ENCODE data around the gene SLC39A3. TPM values are rescaled to one million over a fixed set of nuclear protein-coding genes. Genes with fewer than 3 reads are reported as not detected.

SLC39A3 gene
- total and polyA plus RNA-seq, 10 of the 15 experiments (the other 5 are each of a cell fraction or from before 2014, with no cell fraction given), result 0.63 to 67.1 (median 51.2) TPM

- TF ChIP-seq ZBTB4 (CRISPR knock-in tag; IDR thresholded peaks at IDR 0.05) (no peak), NR2C1 (IDR thresholded peaks at IDR 0.05) (peak; percentile 68), KLF5 (IDR thresholded peaks at IDR 0.05; ENCODE audit: partially characterized antibody) (peak; percentile 56), CBX3 (IDR thresholded peaks at IDR 0.05; ENCODE audit: borderline replicate concordance, low read depth) (no peak), BRCA1 (IDR thresholded peaks at IDR 0.05; ENCODE audit: low read depth, low read length) (0 out of 2 replicates have a peak, but pooled peaks have one; percentile 17), SMAD1 (IDR thresholded peaks at IDR 0.05; ENCODE audit: low read depth, partially characterized antibody) (no peak), GABPA (IDR thresholded peaks at IDR 0.05; ENCODE audit: low read depth) (peak; percentile 96), IKZF1 (conservative IDR thresholded peaks at IDR 0.05) (peak; percentile 87), ZSCAN29 (IDR thresholded peaks at IDR 0.05) (peak; percentile 61; the same call in 1 of the 2 replicates), RELA (IDR thresholded peaks at IDR 0.05; ENCODE audit: borderline replicate concordance, partially characterized antibody) (peak; percentile 87), SRF (IDR thresholded peaks at IDR 0.05; ENCODE audit: low read depth in 2 of 2, low read length in 2 of 2) (peak in 1 of 2 experiments; percentile 89; a peak in 2 of 4 replicates), FOS (IDR thresholded peaks at IDR 0.05; ENCODE audit: borderline replicate concordance, extremely low read depth, insufficient read length) (peak; percentile 62), ZZZ3 (IDR thresholded peaks at IDR 0.05; ENCODE audit: control insufficient read depth, insufficient read length, low read depth) (no peak), YY1 (IDR thresholded peaks at IDR 0.05; ENCODE audit: low read depth, low read length) (peak; percentile 88), SKIL (IDR thresholded peaks at IDR 0.05; ENCODE audit: low read depth, poor library complexity, severe bottlenecking) (no peak), ZBTB11 (CRISPR knock-in tag; IDR thresholded peaks at IDR 0.05) (peak; percentile 96), MXI1 (IDR thresholded peaks at IDR 0.05; ENCODE audit: low read depth, low read length) (peak; percentile 74), TCF12 (IDR thresholded peaks at IDR 0.05; ENCODE audit: low read depth, low read length) (0 out of 2 replicates have a peak, but pooled peaks have one; percentile 33), SMAD5 (IDR thresholded peaks at IDR 0.05; ENCODE audit: low read depth) (no peak), SP1 (IDR thresholded peaks at IDR 0.05; ENCODE audit: low read depth, low read length) (peak; percentile 96)
These were observed at the start of gene SLC39A3 (continued) for GRCh38 chr19:2739602-2740313.

All from GM12878 (cell line).